ENCODE measurements around the gene GDF7.

GDF7 gene

DNA sequence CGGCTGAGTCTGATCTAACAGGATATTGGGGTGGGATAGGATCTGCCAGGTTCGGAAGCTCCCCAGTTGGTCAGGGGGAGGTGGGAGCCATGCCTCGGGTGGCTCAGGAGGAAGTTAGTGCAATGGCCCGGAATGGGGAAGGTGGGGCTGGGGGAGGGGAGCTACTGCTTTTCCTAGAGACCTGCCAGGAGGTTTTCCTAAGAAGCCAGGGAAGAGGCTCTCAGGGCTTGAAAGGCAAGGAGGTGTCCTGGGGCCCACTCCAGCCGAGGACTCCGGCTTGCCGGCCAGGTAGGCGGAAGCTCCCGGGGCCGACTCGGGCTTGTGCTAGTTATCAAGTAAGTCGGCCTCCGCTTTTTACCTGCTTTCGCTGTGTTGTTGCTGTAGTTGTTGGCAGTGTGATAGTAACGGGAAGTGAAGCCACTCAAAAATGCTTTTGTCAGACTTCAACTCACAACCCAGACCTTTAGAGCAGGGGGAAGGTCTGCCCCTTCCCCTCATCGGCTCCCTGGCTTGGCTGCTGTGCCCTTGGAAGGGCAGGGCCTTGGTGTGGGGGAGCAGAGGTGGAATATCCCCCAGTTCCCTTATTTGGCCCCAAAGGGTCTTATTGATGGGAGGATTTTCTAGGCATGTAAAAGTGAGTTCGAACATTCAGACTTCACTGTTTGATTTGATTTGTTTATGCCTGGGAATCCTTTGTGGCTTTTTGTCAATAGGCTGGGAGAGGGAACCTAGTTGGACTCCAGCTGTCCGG lies 5.4 kb downstream of the GDF7 start:
- no peak for DNase-seq (ENCODE audit: low read depth in 3 of 3, low spot score in 1 of 3)

- no peak for DNase-seq (ENCODE audit: low read depth in 3 of 3, low spot score in 1 of 3)
Measured at GRCh38 chr2:20673686-20674308, 6.9 kb downstream of the GDF7 start.

DNA sequence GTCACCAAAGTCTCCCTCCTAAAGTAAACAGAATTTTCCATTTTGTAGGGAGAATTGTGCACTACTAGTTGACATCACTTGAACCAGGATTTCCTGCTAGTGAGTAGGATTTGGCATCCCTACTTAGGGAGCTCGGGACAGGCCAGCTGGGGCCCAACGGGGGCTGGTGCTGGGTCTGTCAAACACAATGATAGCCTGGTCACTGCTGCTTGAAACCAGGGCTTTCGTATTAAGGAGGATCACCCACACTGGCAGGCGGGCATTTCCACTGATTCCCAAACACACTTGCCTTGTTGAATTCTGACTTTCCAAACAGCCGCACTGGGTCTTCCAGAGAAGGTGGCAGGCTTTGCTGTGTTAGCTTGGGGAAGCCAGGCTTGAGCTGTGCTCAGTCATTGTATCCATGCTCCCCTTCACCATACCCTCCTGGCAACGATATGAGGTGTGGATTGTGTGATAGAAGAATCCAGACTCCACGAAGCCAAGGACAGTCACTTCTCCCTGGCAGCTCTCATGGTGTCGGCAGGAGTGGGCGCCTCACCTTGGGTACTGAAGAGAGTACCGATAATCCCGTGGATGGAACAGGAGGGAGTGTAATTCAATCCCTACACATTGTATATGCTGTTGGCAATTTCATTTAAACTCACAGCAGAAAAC lies 7.5 kb downstream of the GDF7 start:
- no peak for DNase-seq (ENCODE audit: low read depth in 3 of 3, low spot score in 1 of 3)

DNA sequence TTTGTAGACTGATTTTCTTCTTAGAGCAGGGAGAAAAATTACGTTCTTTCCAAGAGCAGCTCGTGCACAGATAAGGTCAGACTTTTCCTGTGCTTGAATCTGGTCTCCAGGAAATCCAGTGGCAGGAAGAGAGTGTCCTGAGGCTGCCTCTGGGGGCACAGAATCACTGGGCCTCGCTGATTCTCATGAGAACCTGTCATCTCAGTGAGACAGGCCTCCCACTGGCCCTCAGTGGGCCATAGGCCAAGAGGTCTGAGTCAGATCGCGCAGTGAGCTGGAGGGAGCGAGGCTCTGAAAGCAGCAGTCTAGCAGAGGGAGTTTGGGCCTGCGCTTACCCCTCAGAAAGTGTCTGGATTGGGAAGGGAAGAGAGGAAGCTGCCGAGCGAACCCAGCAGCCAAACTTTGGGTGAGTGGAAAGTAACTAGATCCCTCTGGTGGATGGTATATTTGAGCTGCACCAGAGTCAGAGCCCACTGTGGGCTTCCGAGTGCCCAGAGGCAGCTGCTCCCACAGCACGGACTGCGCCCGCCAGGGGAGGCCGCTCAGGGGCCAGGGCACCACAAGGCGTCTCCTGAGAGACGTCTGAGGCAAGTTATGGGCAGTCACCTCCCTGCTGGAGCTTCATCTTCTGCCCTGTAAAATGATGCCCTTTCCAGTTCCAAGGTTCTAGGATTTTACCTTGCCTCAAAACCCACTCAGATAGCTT lies 8.2 kb downstream of the GDF7 start:
- no peak for DNase-seq (ENCODE audit: low read depth in 3 of 3, low spot score in 1 of 3)

DNA sequence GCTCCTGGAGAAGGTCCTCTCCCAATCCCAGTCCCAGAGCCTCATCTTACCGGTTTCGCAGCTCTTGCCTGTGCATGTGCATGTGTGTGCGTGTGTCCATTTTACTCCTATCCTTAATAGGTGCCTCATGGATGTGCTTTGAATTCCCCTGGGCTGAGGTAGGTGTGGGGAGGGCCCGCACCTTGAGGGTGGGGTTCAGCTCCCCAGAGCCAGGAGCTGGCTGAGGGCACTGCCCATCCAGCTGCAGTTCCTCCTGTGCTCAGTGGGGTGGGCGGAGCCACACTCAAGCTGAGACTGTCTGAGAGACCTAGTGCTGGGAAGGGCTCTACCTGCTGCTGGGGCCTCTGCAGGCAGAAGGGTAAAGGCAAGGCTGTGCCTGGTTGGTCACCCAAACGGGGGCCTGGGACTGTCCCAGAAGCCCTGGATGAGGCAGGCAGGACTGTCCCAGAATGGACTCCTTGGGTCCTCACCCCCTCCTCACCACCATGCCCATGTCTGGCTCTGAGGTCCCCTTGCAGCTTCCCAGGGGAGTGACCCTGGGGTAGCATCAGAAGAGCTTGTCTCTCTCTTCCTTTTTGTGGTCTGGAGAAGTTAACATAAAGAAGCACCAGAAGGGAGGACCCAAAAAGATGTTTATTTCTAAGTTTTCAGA lies 8.9 kb downstream of the GDF7 start:
- no peak for DNase-seq (ENCODE audit: low read depth in 3 of 3, low spot score in 1 of 3)

DNA sequence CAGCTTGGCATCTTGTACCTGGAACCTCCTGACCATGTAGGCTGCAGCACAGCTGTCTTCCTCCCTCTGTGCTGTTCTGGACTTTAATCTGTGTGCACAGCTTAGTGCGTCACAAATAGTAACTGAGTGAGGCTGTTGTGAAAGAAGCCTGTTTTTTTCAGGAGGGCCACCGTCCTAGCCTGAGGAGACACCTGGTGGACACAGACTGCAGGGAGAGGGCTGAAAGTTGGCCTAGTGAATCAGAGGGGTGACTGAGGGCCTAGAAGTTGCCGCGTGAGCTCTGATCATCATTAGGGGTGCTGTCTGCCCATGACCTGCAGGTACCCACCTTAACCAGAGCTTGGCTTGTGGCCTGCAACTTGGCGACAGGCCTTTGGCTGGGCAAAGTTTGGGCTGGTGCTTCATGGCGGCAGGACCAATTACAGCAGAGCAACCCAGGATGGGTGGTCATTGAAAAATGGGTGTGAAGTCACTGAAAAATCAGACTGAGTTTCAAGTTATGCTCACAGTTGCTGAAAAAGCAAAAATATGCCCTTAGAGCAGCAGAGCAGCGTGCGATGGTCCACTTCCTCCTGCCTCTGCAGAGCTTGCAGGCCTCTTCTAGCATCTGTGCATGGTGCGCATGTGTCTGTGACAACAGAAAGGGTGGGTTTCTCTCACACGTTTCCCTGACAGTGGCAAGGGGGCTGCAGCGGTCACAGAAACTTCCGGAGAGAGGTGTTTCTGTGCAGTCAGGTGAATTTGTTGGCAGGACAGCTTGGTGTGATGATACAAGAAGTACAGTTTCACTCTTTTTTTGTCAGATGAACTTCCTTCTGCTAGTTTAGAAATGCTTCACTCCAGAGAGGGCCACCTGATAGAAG lies 9.6 kb downstream of the GDF7 start:
- DNase-seq (ENCODE audit: low read depth in 3 of 3, low spot score in 1 of 3) = no peak

DNA sequence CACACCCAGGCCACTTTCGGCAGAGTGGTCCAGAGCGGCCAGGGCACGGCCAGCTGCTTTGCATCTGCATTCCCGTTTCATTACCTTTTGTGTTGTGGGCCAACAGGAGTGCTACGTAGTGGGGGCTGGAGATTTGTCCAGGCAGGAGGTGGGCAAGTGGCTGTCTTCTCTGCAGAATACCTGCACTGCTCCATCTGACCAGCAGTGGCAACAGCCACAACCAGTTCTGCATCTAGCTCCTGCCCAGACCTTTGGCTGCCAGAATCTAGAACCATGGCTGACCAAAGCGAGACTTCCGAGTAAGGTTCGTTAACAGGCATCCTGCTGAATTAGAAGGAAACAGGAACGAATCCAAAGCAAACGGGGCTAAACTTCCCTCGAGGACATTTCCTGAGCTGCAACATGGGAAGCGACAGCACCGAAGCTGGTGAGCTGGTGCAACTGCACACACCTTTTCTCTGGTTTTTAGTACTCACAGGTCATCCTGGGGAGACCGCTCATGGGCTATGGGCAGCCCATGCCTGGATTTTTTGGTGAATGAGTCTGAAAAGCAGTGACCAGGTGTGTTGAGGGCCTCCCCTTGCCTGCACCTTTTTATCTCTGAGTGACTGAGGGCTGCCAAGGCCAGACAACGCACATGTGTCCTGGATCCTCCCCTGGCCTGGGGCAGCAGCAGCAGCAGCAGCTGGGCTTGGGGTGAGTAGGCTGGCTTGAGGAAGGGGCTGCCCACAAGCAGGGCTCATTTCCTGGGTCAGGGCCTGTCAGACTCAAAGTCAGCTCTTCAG lies 10.5 kb downstream of the GDF7 start:
- DNase-seq (ENCODE audit: low read depth in 3 of 3, low spot score in 1 of 3) = no peak

GRCh38 chr2:20678086-20678395 lies 11.1 kb downstream of the GDF7 start:
- DNase-seq (ENCODE audit: low read depth in 3 of 3, low spot score in 1 of 3) = no peak

GRCh38 chr2:20678780-20679179 lies 11.8 kb downstream of the GDF7 start:
- DNase-seq (ENCODE audit: low read depth in 3 of 3, low spot score in 1 of 3) = no peak

- DNase-seq (ENCODE audit: low read depth in 3 of 3, low spot score in 1 of 3) = no peak
Measured at GRCh38 chr2:20680744-20681375, 13.9 kb downstream of the GDF7 start.

- DNase-seq (ENCODE audit: low read depth in 3 of 3, low spot score in 1 of 3) = no peak
Measured at GRCh38 chr2:20682167-20682920, 15.4 kb downstream of the GDF7 start.

DNA sequence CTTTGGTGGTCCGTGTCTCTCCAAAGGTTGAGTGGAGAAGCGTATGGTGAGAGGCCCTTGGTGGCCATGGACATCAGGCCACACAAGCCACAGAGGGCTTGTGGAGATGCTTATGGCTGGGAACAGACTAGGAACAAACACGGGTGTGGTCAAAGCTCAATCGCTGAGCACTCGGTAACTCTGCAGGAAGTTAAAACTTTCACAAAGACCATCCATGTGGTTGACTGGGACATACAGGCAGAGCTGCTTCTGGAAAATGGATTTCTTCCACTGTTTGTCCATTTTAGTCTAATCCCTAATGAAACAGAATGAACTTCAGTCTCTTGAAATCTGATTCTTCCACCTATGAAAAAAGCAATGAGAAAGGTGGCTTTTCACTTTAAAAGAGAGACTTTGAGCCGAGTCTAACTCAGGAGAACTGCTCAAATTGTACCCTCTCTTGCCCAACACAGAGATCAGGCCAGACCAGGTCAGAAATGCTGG lies 17.7 kb downstream of the GDF7 start:
- DNase-seq (ENCODE audit: low read depth in 3 of 3, low spot score in 1 of 3) = no peak

- DNase-seq (ENCODE audit: low read depth in 3 of 3, low spot score in 1 of 3) = no peak
Measured at GRCh38 chr2:20687260-20687832, 20.4 kb downstream of the GDF7 start.

- no peak for DNase-seq (ENCODE audit: low read depth in 3 of 3, low spot score in 1 of 3)
Measured at GRCh38 chr2:20689428-20690264, 22.7 kb downstream of the GDF7 start.

- no peak for DNase-seq (ENCODE audit: low read depth in 3 of 3, low spot score in 1 of 3)
Measured at GRCh38 chr2:20691076-20691734, 24.3 kb downstream of the GDF7 start.

- no peak for DNase-seq (ENCODE audit: low read depth in 3 of 3, low spot score in 1 of 3)
Measured at GRCh38 chr2:20692081-20692480, 25.1 kb downstream of the GDF7 start.

- DNase-seq (ENCODE audit: low read depth in 3 of 3, low spot score in 1 of 3) = no peak
Measured at GRCh38 chr2:20693317-20693716, 26.4 kb downstream of the GDF7 start.
